GM12892 (cell line): ENCODE data around the gene EEPD1.
"Not testable (repeated sequence)": the region's sequence is repeated elsewhere in the genome, so short reads cannot be mapped to it uniquely, and the experiment has no call there.

Experiments
- DNase-seq: peaks from one replicate; pipeline ENCODE4 v3.0.0; 2011; ENCODE audit not compliant: insufficient read length
- FAIRE-seq: peaks from 2 replicates; lab custom pipeline; 2011; peaks lifted over from hg19 to GRCh38; lab: Jason Lieb, UNC
- POLR2A ChIP-seq: IDR thresholded peaks from 2 replicates; pipeline ENCODE4 v1.6.1; 2011; ENCODE audit warnings: low read depth, low read length, control low read depth
- POLR2AphosphoS5 ChIP-seq: IDR thresholded peaks from 2 replicates; pipeline ENCODE4 v1.6.1; 2011; ENCODE audit warnings: low read depth, low read length, control low read depth
- TAF1 ChIP-seq: IDR thresholded peaks from 2 replicates; pipeline ENCODE4 v1.6.1; 2011; ENCODE audit warnings: low read depth, mild to moderate bottlenecking, control low read depth, low read length, borderline replicate concordance

EEPD1 gene

DNA sequence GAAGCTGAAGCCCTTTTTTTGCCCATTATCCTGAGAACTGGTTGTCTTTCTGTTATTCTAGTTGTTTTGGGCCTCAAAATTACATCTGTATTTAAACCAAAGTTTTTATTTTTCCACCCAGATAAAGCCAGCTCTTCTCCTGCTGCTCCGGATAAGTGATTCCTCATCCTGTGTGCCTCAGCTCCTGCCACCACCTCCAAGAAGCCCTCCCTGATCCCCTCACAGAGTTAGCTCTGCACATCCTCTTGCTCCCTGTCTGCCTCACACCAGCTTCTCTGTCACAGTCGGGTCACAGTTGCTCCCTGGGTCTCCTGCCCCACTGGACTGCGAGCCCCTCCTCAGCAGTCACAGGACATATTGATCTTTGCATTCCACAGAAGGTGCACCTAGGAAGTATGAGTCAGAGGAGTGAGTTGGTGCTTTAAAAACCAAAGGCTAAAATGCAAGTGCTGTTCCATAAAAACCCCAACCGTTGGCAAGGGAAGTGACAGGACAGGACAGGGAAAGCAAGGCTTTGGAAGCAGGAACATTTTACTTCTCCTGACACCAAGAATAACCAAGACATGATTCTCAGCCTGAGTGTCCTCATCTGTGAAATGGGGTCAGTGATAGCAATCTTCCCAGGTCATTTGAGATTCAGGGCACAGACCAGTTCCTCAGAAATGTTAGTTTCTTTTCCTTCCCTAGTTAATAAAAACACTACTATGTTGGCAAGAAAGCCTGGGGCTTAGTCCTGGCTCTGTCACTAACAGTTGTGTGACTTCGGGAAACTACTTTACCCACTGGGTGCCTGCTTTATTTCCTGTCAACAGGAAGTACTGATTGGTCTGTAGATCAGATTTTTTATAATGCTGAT is 36.5 kb upstream of the EEPD1 start:
- no peak for TF ChIP-seq TAF1
- no peak for FAIRE-seq
- DNase-seq = no peak

DNA sequence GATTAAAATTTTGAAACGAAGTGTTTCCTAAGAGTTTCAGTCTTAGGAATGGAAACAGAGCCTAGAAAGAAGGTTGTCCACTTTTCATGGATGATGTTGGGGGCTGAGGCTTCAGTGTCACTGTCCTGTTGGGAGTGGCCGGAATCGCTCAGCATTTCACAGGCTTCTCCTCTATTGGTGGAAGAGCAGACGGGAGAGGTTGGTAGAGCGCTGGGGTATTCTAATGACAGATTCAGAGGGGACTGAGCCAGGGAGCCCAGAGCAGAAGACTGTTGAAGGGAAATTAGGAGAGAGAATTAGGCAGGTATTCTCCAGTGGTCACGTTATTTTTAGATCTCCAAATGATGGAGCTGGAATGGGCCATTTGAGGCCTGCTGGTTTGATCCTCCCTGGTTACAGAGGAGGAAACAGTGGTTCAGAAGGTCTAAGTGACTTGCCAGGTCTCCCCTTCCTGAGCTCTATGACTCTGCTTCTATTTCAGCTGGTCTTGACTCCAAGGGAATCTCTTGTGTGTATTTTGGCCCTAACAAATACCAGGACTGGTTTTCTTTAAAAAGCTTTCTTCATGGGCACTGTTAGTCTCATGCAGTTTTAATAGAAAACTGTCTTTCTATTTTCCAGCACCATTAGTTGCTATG is 35.7 kb upstream of the EEPD1 start:
- peak; percentile 17 for FAIRE-seq
- TF ChIP-seq TAF1 = no peak
- no peak for TF ChIP-seq POLR2A
- TF ChIP-seq POLR2AphosphoS5 = no peak
- no peak for DNase-seq

DNA sequence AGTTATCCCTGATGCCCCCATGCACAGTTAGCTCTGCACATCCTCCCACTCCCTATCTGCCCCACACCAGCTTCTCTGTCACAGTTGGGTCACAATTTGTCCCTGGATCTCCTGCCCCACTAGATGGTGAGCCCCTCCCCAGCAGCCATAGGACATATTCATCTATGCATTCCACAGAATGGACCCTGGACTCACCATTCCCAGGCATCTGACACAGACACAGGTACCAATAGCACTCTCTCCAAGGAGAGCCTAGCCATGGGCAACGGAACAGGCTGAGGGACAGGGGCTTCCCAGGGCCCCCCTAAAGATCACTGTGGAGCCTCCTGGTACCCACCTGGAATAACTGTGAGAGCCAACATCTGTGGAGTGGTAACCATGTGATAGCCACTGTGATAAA is 34.7 kb upstream of the EEPD1 start:
- FAIRE-seq = no peak
- DNase-seq = no peak
- no peak for TF ChIP-seq POLR2AphosphoS5

DNA sequence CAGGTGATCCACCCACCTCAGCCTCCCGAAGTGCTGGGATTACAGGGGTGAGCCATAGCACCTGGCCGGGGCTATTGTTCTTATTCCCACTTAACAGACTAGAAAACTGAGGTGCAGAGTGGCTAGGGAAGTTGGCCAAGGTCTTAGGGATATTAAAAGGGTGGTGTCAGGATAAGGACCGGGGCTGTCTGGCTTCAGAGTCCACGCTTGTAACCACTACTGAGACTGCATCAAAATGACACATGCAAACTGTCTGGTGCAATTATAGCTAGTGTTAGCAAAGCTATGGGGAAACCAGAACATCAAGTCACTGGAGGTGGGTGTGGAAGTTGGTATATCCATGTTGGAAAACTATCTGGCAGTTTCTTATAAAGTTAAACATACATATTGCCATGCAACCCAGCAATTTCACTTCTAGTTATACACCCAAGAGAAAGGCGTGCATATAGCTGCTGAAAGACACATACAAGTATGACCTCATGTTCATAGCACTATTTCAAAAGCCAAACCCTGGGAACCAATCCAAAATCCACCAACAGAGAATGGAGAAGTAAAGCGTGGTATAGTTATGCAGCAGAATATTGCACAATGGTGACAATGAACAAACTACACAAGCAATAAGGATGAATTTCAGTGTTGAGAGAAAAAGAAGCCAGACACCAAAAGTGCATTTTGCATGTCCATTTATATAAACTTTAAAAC is 33.9 kb upstream of the EEPD1 start:
- no peak for TF ChIP-seq POLR2AphosphoS5
- TF ChIP-seq POLR2A = no peak
- TF ChIP-seq TAF1 = no peak
- FAIRE-seq (no peak), DNase-seq (no peak)

DNA sequence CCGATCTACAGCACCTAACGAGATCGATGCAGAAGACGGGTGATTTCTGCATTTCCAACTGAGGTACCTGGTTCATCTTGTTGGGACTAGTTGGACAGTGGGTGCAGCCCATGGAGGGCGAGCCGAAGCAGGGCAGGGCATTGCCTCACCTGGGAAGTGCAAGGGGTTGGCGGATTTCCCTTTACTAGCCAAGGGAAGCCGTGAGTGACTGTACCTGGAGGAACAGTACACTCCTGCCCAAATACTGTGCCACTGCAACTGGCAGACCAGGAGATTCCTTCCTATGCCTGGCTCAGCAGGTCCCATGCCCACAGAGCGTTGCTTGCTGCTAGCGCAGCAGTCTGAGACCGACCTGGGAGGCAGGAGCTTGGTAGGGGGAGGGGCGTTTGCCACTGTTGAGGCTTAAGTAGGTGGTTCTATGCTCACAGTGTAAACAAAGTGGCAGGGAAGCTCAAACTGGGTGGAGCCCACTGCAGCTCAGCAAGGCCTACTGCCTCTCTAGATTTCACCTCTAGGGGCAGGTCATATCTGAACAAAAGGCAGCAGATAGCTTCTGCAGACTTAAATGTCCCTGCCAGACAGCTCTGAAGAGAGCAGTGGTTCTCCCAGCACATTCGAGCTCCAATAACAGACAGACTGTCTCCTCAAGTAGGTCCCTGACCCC is 32.9 kb upstream of the EEPD1 start:
- FAIRE-seq, DNase-seq: not testable (repeated sequence)

DNA sequence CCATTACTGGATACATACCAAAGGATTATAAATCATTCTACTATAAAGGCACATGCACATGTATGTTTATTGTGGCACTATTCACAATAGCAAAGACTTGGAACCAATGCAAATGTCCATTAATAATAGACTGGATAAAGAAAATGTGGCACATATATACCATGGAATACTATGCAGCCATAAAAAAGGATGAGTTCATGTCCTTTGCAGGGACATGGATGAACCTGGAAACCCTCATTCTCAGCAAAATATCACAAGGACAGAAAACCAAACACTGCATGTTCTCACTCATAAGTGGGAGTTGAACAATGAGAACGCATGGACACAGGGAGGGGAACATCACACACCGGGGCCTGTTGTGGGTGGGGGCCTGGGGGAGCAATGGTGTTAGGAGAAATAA is 27.4 kb upstream of the EEPD1 start:
- not testable (repeated sequence) for DNase-seq, FAIRE-seq

DNA sequence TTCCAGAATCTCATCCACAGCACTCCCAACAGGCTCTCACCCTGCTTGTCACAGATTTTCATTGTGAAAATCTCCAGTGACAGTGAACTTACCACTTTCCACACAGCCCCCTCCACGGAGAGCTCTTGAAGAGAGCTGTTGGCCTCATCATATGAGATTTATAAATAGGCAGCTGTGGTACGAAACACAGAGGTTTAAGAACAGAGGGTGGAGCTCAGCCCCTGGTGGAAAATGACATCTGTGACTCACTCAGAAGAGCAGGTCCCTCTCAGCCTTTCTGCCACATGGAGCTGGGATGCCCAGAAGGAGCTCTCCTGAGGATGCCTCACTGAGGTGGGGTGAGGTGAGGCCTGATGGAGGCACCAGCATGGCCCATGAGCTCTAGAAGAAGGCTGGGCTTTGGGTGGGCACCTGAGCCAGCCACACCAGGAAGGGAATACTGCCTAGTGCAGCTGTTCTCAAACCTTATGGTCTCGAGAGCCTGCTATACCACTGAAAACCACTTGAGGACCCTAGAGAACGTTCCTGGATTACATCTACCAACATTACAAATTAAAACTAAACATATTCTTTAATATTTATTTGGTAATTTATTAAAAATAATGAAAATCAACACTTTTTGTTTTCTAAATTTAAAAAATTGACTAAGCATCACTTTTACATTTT is 25.8 kb upstream of the EEPD1 start:
- DNase-seq (no peak), FAIRE-seq (no peak)
- TF ChIP-seq POLR2A = no peak
- TF ChIP-seq TAF1 = no peak
- TF ChIP-seq POLR2AphosphoS5 = no peak

DNA sequence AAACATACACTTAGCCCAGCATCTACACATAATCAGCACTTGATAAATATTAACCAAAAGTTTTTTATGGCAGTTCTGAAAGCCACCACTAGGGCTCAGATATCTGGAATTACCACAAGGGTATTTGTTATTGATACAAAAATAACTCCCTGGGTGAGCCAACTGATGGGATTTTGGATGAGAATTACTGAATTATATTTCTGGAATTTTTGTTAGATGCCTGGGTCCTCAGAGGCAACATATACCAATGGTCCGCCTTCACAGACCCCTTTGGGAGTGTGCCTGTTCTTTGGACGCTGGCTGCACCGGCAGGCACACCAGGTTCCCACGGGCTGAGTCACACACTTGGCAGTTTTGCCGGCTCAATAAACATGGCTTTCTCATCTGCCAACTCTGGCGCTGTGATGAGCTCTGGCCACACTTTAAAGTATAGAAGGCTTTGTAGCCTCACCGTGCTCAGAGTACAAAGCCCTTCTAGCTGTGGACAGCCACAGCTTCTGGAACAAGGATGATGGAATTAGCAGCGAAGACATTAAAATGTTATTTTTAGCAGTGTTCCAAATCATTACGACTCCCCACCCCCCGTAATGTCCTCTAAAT is 24.5 kb upstream of the EEPD1 start:
- FAIRE-seq (no peak), DNase-seq (no peak)

DNA sequence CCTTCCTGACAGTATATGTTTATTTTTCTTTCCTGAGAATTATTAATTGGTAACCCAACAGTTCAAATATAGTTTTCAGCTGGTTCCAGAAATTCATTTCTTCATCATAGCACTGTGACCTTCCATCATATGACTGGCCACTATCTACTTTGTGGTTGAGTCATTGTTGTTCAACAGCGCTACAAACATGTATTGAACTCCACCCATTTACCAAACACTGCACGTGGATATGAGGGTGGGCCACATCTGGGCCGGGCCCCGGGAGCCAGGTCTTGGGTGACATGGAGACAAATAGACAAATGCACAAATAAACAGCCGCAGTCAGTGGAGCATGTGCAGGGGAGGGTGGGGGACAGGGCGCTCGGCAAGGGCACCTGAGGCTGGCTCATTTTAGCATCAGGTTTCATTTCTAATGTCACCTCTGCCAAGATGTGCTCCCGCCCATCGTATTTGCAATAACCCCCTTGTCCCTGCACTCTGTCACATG is 24.0 kb upstream of the EEPD1 start:
- FAIRE-seq = no peak

More for the DNA sequence above, 24.5 kb upstream of the EEPD1 start:
- no peak for TF ChIP-seq TAF1
- no peak for TF ChIP-seq POLR2A
- TF ChIP-seq POLR2AphosphoS5 = no peak

DNA sequence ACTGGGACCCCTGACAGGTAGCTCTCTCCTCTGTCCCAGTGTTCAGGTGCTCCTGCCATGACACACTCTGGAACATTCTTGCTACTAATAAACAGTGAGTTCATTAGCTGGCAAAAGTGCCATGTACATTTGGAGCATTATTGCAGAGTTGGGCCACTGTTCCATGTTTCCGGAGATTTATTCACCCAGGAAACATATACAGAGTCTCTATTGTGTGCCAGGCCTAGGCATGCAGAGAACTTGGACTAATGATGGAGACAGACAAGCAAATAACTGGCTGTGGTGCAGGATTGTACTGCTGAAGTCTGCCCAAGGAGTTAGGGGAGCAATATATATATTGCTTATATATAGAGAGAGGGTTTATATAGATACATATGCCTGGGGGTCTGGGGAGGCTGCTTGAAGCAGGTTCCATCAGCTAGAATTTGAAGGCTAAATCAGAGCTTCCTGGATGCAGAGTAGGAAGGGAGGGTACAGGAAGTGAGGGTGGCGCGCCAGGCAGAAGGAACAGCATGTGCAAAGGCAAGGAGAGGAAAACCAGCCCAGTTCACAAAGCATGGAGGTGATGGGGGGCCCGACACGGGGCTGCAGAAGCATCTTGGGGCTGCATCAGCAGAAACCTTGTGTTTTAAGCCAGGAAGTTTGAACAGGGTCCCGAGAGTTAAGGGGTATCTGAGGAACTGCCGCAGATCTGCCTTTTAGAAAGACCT is 22.7 kb upstream of the EEPD1 start:
- DNase-seq (no peak), FAIRE-seq (no peak)
- no peak for TF ChIP-seq POLR2AphosphoS5
- TF ChIP-seq TAF1 = no peak
- TF ChIP-seq POLR2A = no peak

More for the DNA sequence above, 24.0 kb upstream of the EEPD1 start:
- TF ChIP-seq POLR2AphosphoS5 (no peak), TAF1 (no peak), POLR2A (no peak)
- no peak for DNase-seq

DNA sequence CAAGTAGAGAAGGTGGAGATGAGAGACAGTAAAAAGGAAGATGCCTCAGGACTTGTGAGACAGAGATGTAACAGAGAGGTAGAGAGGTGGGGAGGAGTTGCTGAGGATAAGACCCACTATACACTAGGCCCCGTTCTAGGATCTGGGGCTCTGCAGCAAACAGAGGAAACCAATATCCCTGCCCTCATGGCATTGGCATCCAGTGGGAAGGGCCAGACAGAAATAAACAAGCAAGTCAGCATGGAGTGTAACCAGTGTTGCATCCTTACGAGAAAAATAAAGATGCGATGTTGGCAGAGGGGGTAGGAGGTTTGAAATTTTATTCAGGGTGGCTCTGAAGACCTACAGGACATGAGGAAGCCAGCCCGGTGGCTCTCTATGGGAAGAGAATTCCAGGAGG is 22.0 kb upstream of the EEPD1 start:
- DNase-seq (no peak), FAIRE-seq (no peak)
- TF ChIP-seq POLR2AphosphoS5 (no peak), TAF1 (no peak), POLR2A (no peak)

DNA sequence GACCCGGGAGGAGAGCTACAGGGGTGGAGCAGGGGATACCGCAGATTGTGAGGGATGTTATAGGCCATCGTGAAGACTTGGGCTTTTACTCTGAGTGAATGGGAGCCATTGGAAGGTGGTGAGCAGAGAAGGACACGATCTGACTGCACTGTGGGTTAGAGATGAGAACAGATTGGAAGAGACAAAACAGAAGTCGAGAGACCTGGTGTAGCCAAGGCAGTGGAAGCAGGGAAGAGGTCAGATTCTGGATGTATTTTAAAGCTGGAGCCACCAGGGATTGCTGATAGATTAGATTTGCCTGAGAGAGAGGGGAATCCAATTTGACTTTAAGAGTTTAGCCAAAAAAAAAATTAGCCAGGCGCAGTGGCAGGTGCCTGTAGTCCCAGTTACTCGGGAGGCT is 21.6 kb upstream of the EEPD1 start:
- DNase-seq (no peak), FAIRE-seq (no peak)
- no peak for TF ChIP-seq POLR2AphosphoS5
- no peak for TF ChIP-seq TAF1
- no peak for TF ChIP-seq POLR2A
